ENCODE results near the gene GUCY1A2. TPM values are rescaled to one million over a fixed set of nuclear protein-coding genes. Genes with fewer than 3 reads are reported as not detected.

GUCY1A2 gene
- total and polyA plus RNA-seq, 9 donors, result 3.1 to 14.3 (median 6.9) TPM

DNA sequence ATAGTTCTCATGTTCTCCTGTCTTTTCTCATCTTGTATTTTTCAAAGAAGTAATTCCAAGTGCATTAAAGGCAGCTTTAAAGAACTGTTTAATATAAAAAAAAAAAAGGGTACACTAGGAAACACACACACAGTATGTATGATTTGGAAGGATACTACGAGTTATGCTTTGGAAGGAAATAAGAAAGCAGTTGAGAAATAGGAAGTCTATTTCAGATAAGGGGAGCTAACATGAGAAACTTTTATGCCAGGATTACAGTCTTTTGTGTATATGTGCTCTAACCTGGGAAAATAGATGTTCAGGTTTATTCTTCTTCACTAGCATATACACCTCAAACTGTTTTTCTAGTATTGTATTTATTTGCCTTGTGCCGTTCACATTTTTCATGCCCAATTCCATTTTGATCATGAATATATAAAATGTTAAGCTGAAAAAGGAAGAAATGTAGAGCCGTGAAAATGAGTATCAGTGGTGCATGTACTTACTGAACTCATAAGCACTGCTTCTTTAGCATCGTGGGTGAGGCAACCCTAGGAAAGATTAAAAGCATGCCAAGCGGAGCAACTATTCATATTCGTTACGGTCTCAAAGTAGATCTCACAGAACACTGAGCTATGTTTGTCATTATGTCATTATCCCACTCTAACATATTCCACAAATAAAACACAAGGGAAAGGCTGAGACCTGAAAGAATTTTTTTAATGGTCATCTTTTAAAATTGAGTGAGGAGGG, 59.6 kb downstream of the GUCY1A2 start:
- Histone ChIP-seq H3K4me1 (ENCODE audit: control insufficient read depth, insufficient read depth, low read length) (peaks cover 4% of the 10 kb centered on the region), H3K36me3 (ENCODE audit: control insufficient read depth, insufficient read depth, low read length) (peaks cover 2% of the 10 kb centered on the region), H3K4me3 (ENCODE audit: low read length) (no peak overlapping the region), H3K9me3 (replicated peaks; ENCODE audit: control insufficient read depth, low read depth, low read length) (no peaks in the 10 kb centered on the region), H3K27ac (ENCODE audit: low read length) (no peak overlapping the region), H3K27me3 (ENCODE audit: control insufficient read depth, insufficient read depth, low read length) (no peaks in the 10 kb centered on the region)
- WGBS (ENCODE audit: insufficient coverage), result 40% methylated on average over 1 of the region's 7 CpGs
- peak; percentile 13 for DNase-seq

DNA sequence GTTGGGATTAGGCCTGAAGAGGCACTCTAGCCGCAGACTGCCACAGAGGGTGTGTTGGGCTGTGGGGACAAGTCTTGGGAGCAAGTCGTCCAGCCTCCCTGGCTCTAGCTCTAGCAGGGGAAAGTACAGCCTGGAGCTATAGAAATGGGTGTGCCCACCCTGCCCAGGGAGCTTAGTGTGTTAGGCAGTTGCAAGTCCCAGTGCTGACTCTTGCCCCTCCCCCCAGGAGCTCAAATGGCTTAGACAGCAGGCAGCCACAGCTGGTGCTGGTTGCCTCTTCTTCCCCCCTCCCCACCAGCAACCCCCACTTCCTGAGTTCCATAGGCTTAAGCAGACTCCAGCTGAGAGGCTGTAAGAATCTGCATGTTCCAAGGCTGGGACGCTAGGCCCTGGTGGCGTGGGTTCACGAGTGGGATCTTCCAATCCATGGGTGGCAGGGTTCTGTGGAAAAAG, 61.2 kb downstream of the GUCY1A2 start:
- Histone ChIP-seq H3K27me3 (ENCODE audit: control insufficient read depth, insufficient read depth, low read length) (no peaks in the 10 kb centered on the region), H3K9me3 (replicated peaks; ENCODE audit: control insufficient read depth, low read depth, low read length) (no peaks in the 10 kb centered on the region), H3K27ac (ENCODE audit: low read length) (no peak overlapping the region), H3K36me3 (ENCODE audit: control insufficient read depth, insufficient read depth, low read length) (peaks cover 2% of the 10 kb centered on the region), H3K4me1 (ENCODE audit: control insufficient read depth, insufficient read depth, low read length) (peaks cover 4% of the 10 kb centered on the region), H3K4me3 (ENCODE audit: low read length) (no peak overlapping the region)
- 83% methylated on average over 2 of the region's 5 CpGs for WGBS (ENCODE audit: insufficient coverage)
- DNase-seq, result no peak

DNA sequence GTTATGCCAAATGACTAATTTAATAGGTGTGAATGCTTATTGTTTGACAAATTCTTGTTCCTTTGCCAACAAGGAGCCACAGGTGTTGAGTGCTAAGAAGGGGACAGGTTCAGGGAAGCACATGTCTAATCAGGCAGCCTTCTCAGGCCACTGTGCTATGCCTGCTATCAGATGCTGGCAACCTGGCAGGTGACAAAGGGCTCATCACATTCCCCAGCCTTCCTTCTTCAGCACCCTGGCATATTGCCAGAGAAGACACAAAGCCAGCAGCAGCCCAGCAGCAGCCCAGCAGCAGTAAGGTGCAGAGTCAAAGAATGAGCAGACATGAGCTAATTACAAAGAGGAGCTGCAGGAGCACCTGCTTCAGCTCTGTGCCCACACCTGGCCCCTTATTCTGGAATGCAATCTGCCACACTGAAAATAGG, 68.2 kb downstream of the GUCY1A2 start:
- Histone ChIP-seq H3K4me3 (ENCODE audit: low read length) (no peak overlapping the region), H3K27ac (ENCODE audit: low read length) (no peak overlapping the region), H3K9me3 (replicated peaks; ENCODE audit: control insufficient read depth, low read depth, low read length) (no peaks in the 10 kb centered on the region), H3K4me1 (ENCODE audit: control insufficient read depth, insufficient read depth, low read length) (no peaks in the 10 kb centered on the region), H3K36me3 (ENCODE audit: control insufficient read depth, insufficient read depth, low read length) (no peaks in the 10 kb centered on the region), H3K27me3 (ENCODE audit: control insufficient read depth, insufficient read depth, low read length) (no peaks in the 10 kb centered on the region)
- no peak for DNase-seq

DNA sequence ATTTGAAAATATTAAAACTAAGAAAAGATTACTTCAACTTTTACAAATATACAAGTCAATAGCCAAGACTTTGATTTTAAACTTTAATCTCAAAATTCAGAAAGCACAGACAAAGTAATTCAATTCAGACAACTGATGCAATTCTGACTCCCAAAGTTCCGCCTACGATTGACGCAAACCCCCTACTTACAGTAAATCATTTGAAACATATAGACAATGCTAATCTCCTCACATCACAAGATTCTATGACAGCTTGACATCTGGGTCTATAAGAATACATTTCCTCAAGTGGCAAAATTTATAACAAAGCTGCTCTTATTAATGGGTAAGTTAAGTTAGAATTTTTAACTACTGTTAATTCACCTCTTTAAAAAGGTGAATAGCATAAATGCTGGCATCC, 75.2 kb downstream of the GUCY1A2 start:
- no peak overlapping the region for H3K27ac ChIP-seq (ENCODE audit: low read length)
- H3K36me3 ChIP-seq (ENCODE audit: control insufficient read depth, insufficient read depth, low read length), result no peaks in the 10 kb centered on the region
- no peak for DNase-seq
- 100% methylated on average over 1 of the region's 3 CpGs for WGBS (ENCODE audit: insufficient coverage)
- H3K4me1 ChIP-seq (ENCODE audit: control insufficient read depth, insufficient read depth, low read length), result no peaks in the 10 kb centered on the region
- H3K27me3 ChIP-seq (ENCODE audit: control insufficient read depth, insufficient read depth, low read length), result no peaks in the 10 kb centered on the region
- no peaks in the 10 kb centered on the region for H3K9me3 ChIP-seq (replicated peaks; ENCODE audit: control insufficient read depth, low read depth, low read length)
- no peak overlapping the region for H3K4me3 ChIP-seq (ENCODE audit: low read length)

DNA sequence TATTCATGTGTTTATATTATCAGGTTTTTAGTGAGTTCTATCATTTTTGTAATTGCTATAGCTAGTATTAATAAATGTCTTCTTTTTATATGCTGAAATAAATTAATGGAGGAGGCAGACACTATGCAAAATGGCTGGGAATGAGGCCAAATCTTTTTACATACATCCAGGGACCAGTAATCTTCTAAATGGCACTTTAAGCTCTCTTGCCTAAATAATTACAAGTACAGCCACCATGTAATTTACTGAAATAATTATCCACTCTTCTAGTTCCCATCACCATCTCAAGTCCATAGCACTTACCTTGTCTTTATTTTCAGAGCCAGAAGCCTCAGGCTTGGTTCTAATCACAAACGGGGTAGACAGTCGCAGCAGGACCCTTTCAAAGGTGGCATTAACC, 79.1 kb downstream of the GUCY1A2 start:
- Histone ChIP-seq H3K4me1 (ENCODE audit: control insufficient read depth, insufficient read depth, low read length) (no peaks in the 10 kb centered on the region), H3K27me3 (ENCODE audit: control insufficient read depth, insufficient read depth, low read length) (no peaks in the 10 kb centered on the region), H3K4me3 (ENCODE audit: low read length) (no peak overlapping the region), H3K9me3 (replicated peaks; ENCODE audit: control insufficient read depth, low read depth, low read length) (no peaks in the 10 kb centered on the region), H3K27ac (ENCODE audit: low read length) (no peak overlapping the region), H3K36me3 (ENCODE audit: control insufficient read depth, insufficient read depth, low read length) (no peaks in the 10 kb centered on the region)
- 40% methylated on average over 1 of the region's 2 CpGs for WGBS (ENCODE audit: insufficient coverage)
- DNase-seq, result no peak

DNA sequence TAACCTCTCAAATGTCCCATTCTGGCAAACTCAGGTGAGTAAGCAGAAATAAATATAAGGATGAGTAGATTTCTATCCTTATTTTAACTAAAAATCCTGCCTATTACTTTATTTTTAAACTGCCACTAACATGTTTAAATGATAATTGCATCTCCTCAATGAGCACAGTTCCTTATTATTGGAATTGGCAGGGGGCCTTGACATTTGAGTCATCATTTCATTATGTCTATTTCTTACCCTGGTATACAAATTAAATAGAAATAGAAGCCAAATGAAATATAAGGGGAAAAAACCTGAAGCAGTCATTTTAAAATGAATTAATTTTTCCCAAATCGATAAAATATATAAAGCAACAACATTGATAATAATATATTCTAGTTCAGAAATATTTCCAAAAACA, 81.2 kb downstream of the GUCY1A2 start:
- no peaks in the 10 kb centered on the region for H3K4me1 ChIP-seq (ENCODE audit: control insufficient read depth, insufficient read depth, low read length)
- H3K27ac ChIP-seq (ENCODE audit: low read length), result no peak overlapping the region
- no peaks in the 10 kb centered on the region for H3K36me3 ChIP-seq (ENCODE audit: control insufficient read depth, insufficient read depth, low read length)
- no peak overlapping the region for H3K4me3 ChIP-seq (ENCODE audit: low read length)
- H3K9me3 ChIP-seq (replicated peaks; ENCODE audit: control insufficient read depth, low read depth, low read length), result no peaks in the 10 kb centered on the region
- H3K27me3 ChIP-seq (ENCODE audit: control insufficient read depth, insufficient read depth, low read length), result no peaks in the 10 kb centered on the region
- DNase-seq, result no peak
- WGBS (ENCODE audit: insufficient coverage), result no CpG with 5 or more reads among the region's 1 CpG

DNA sequence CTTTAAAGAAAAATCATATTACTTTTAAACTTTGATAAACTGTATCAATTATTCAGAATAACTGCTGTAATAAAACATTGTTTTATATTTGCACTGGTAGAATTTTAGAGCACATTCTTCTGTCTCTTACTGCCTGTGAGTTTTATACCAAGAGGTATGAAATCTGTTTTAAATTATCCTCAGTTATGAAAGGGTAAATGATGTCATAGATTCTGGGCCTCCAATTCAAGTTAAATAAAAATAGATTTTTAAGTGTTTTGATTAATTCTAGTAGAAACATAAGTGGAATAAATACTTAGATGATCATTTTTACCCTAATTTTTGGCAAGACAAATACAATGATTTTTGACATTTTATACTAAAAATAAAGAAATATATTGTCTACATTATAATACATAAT, 93.0 kb downstream of the GUCY1A2 start:
- DNase-seq, result peak; percentile 14
- H3K27me3 ChIP-seq (ENCODE audit: control insufficient read depth, insufficient read depth, low read length), result no peaks in the 10 kb centered on the region
- no peaks in the 10 kb centered on the region for H3K36me3 ChIP-seq (ENCODE audit: control insufficient read depth, insufficient read depth, low read length)
- H3K4me1 ChIP-seq (ENCODE audit: control insufficient read depth, insufficient read depth, low read length), result no peaks in the 10 kb centered on the region
- H3K9me3 ChIP-seq (replicated peaks; ENCODE audit: control insufficient read depth, low read depth, low read length), result no peaks in the 10 kb centered on the region
- H3K4me3 ChIP-seq (ENCODE audit: low read length), result no peak overlapping the region
- no peak overlapping the region for H3K27ac ChIP-seq (ENCODE audit: low read length)

DNA sequence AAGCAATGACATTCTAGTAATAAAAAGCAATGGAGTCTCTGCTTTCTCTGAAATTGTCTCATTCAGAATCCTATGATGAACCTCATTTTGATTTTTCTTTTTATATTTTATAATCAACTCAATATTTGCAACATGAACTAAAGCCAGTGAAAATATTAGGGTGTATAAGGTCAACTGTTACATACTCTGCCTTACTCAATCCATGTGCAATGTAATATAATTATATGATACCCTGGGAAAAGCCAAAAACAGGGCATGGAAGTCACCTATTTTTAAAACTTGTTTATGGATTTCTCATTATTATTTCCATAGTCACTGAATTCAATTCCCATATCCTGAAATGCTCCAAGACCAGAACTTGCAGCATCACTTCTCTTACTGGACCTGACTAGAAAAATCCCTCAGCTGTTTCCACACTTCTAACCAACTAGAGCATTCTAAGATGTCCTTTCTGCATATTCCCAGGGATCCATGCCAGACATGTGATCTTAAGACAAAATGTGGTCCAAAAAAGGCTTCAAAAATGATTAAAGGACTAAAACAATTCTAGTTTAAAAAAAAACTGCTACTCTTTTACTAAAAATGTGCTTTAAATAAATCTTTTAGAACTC, 97.3 kb downstream of the GUCY1A2 start:
- no peaks in the 10 kb centered on the region for H3K36me3 ChIP-seq (ENCODE audit: control insufficient read depth, insufficient read depth, low read length)
- H3K4me1 ChIP-seq (ENCODE audit: control insufficient read depth, insufficient read depth, low read length), result no peaks in the 10 kb centered on the region
- H3K27ac ChIP-seq (ENCODE audit: low read length), result no peak overlapping the region
- no peaks in the 10 kb centered on the region for H3K27me3 ChIP-seq (ENCODE audit: control insufficient read depth, insufficient read depth, low read length)
- peak; percentile 65 for DNase-seq
- no peaks in the 10 kb centered on the region for H3K9me3 ChIP-seq (replicated peaks; ENCODE audit: control insufficient read depth, low read depth, low read length)
- no peak overlapping the region for H3K4me3 ChIP-seq (ENCODE audit: low read length)

DNA sequence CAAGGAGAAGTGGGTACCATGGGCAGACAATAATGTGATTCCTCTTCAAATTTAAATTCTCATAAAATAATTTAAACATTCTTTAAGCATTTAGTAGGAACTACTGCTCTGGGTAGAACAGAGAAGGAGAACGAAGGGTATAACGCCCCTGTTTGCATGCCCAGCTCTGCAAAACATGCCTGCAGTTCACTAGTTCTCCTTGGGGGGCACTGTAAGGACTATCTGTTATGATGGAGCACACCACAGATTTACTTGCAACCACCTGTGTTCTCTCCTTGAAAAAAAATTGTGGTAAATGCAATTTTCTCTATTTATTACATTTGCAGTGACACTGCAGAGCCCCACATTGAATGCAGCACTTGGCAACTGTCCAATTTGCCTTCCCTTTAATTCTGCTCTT, 100.3 kb downstream of the GUCY1A2 start:
- DNase-seq, result no peak
- Histone ChIP-seq H3K27me3 (ENCODE audit: control insufficient read depth, insufficient read depth, low read length) (no peaks in the 10 kb centered on the region), H3K4me3 (ENCODE audit: low read length) (no peak overlapping the region), H3K9me3 (replicated peaks; ENCODE audit: control insufficient read depth, low read depth, low read length) (no peaks in the 10 kb centered on the region), H3K36me3 (ENCODE audit: control insufficient read depth, insufficient read depth, low read length) (no peaks in the 10 kb centered on the region), H3K27ac (ENCODE audit: low read length) (no peak overlapping the region), H3K4me1 (ENCODE audit: control insufficient read depth, insufficient read depth, low read length) (no peaks in the 10 kb centered on the region)
- WGBS (ENCODE audit: insufficient coverage), result 100% methylated on average over 2 of the region's 2 CpGs

DNA sequence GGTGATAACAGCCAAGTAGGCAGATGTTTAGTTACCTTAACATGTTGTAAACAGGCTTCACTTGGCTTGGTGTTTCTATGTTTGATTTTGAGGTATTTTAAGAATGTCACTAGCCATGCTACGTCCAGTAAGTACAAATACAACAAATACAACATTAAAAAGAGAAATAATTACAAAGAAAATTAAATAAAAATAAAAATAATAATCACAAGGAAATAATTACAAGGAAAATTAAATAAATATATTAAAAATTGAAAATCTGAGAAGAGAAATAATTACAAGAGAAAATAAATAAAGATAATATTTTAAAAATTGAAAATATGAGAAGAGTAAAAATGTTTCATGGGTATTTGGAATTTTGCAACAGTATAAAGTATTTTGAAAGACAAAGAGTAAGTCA, 103.9 kb downstream of the GUCY1A2 start:
- Histone ChIP-seq H3K9me3 (replicated peaks; ENCODE audit: control insufficient read depth, low read depth, low read length) (no peaks in the 10 kb centered on the region), H3K4me1 (ENCODE audit: control insufficient read depth, insufficient read depth, low read length) (no peaks in the 10 kb centered on the region), H3K27me3 (ENCODE audit: control insufficient read depth, insufficient read depth, low read length) (no peaks in the 10 kb centered on the region), H3K36me3 (ENCODE audit: control insufficient read depth, insufficient read depth, low read length) (no peaks in the 10 kb centered on the region), H3K4me3 (ENCODE audit: low read length) (no peak overlapping the region), H3K27ac (ENCODE audit: low read length) (no peak overlapping the region)
- no CpG with 5 or more reads among the region's 1 CpG for WGBS (ENCODE audit: insufficient coverage)
- no peak for DNase-seq

DNA sequence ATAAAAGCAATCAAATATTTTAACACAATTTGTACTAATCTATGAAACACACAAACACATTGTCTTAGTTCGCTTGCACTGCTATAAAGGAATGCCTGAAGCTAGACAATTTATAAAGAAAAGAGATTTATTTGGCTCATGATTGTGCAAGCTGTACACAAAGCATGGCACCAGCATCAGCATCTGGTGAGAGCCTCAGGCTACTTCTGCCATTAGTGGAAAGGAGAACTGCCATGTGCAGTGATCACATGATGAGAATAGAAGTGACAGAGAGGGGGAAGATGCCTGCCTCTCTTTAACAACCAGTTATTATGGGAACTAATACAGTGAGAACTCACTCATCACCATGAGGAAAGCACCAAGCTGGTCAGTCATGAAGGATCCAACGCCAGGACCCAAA, 105.1 kb downstream of the GUCY1A2 start:
- Histone ChIP-seq H3K4me1 (ENCODE audit: control insufficient read depth, insufficient read depth, low read length) (no peaks in the 10 kb centered on the region), H3K4me3 (ENCODE audit: low read length) (no peak overlapping the region), H3K27me3 (ENCODE audit: control insufficient read depth, insufficient read depth, low read length) (no peaks in the 10 kb centered on the region), H3K27ac (ENCODE audit: low read length) (no peak overlapping the region), H3K36me3 (ENCODE audit: control insufficient read depth, insufficient read depth, low read length) (no peaks in the 10 kb centered on the region), H3K9me3 (replicated peaks; ENCODE audit: control insufficient read depth, low read depth, low read length) (no peaks in the 10 kb centered on the region)
- WGBS (ENCODE audit: insufficient coverage), result no CpG with 5 or more reads among the region's 2 CpGs
- no peak for DNase-seq
